ENCODE measurements around the gene SNAPC4. TPM values are rescaled to one million over a fixed set of nuclear protein-coding genes. Genes with fewer than 3 reads are reported as not detected.

Gene SNAPC4
- total RNA-seq, 1 donor from 2014 or later, result 15.7 TPM

DNA sequence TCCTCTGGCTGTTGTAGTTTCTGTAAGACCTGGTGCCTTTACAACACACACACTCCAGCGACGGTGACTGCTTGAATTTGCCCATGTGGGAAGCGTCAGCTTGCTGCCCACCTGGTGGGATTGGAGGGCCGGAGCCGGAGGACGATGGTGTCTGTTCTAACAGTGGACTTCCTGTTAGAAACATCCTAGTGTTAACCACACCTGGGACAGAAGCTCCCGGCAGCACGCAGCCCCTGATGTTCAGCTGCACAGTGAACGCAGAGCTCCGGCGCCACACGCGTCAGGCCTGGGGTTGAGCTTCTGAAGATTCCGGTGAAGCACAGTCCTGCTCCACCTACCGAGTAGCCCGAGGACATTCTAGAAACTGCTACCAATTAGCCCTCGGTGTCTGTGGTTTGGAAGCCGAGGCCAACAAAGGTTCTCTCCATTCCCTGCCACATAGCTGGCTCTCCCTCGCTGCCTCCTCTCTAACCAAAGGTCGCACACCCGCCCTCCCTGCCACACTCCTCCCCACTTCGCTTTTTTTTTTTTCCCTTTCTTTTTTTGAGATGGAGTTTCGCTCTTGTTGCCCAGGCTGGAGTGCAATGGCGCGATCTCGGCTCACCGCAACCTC, 24.9 kb upstream of the SNAPC4 start:
- Mint-ChIP-seq H3K4me1 (ENCODE audit: unreplicated experiment) (no peaks in the 10 kb centered on the region), H3K27me3 (no peaks in the 10 kb centered on the region), H3K4me3 (no peak overlapping the region), H3K9me3 (no peaks in the 10 kb centered on the region), H3K27ac (no peak overlapping the region), H3K36me3 (peaks cover 8% of the 10 kb centered on the region)
- no peak for TF ChIP-seq CTCF (conservative IDR thresholded peaks at IDR 0.05)
- no peak for DNase-seq (ENCODE audit: extremely low spot score, unreplicated experiment)

- H3K27ac Mint-ChIP-seq, result no peak overlapping the region
- H3K4me3 Mint-ChIP-seq, result no peak overlapping the region
- peaks cover 5% of the 10 kb centered on the region for H3K36me3 Mint-ChIP-seq
- H3K27me3 Mint-ChIP-seq, result no peaks in the 10 kb centered on the region
- TF ChIP-seq CTCF (conservative IDR thresholded peaks at IDR 0.05), result no peak
- no peaks in the 10 kb centered on the region for H3K4me1 Mint-ChIP-seq (ENCODE audit: unreplicated experiment)
- no peaks in the 10 kb centered on the region for H3K9me3 Mint-ChIP-seq
- DNase-seq (ENCODE audit: extremely low spot score, unreplicated experiment), result no peak
These were observed 23.6 kb upstream of the SNAPC4 start for GRCh38 chr9:136423432-136424146.

- Mint-ChIP-seq H3K27ac (no peak overlapping the region), H3K27me3 (no peaks in the 10 kb centered on the region), H3K4me1 (ENCODE audit: unreplicated experiment) (no peaks in the 10 kb centered on the region), H3K36me3 (peaks cover 5% of the 10 kb centered on the region), H3K9me3 (no peaks in the 10 kb centered on the region), H3K4me3 (no peak overlapping the region)
- no peak for TF ChIP-seq CTCF (conservative IDR thresholded peaks at IDR 0.05)
- no peak for DNase-seq (ENCODE audit: extremely low spot score, unreplicated experiment)
These were observed 22.9 kb upstream of the SNAPC4 start for GRCh38 chr9:136422876-136423275.

DNA sequence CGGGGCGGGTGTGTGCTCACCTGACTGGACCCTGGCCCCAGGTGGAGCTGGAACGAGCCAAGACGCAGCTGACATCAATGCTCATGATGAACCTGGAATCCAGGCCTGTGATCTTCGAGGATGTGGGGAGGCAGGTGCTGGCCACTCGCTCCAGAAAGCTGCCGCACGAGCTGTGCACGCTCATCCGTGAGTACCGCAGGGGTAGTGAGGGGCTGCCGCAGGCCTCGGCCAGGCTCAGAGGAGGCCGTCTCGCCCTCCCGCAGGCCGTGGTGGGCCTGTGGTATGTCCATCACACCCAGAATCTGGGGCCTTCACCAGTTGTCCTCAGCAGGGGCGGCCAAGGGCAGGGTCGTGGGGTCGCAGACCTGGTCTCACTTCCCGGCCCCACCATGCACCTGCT, 21.8 kb upstream of the SNAPC4 start:
- Mint-ChIP-seq H3K27me3 (no peaks in the 10 kb centered on the region), H3K4me3 (no peak overlapping the region), H3K4me1 (ENCODE audit: unreplicated experiment) (no peaks in the 10 kb centered on the region), H3K9me3 (no peaks in the 10 kb centered on the region), H3K27ac (no peak overlapping the region), H3K36me3 (peaks cover 4% of the 10 kb centered on the region)
- no peak for TF ChIP-seq CTCF (conservative IDR thresholded peaks at IDR 0.05)
- no peak for DNase-seq (ENCODE audit: extremely low spot score, unreplicated experiment)

DNA sequence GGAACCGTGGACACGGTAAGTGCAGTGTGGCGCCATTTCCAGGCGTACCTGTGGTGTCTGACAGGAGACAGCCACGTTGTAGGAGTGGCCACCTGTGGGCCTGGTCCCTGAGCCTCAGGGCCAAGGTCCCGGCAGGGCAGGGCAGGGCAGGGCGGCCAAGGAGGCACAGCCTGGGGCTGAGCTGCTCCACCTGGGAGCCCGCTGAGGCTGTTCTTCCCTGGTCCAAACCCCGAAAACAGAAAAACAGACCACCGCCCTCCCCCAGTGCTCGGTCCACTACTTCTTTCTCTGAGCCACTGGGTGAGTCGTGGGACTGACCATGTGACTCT, 19.1 kb upstream of the SNAPC4 start:
- H3K4me1 Mint-ChIP-seq (ENCODE audit: unreplicated experiment), result no peaks in the 10 kb centered on the region
- no peak overlapping the region for H3K4me3 Mint-ChIP-seq
- H3K9me3 Mint-ChIP-seq, result no peaks in the 10 kb centered on the region
- no peak for TF ChIP-seq CTCF (conservative IDR thresholded peaks at IDR 0.05)
- no peaks in the 10 kb centered on the region for H3K27me3 Mint-ChIP-seq
- no peak overlapping the region for H3K27ac Mint-ChIP-seq
- no peak for DNase-seq (ENCODE audit: extremely low spot score, unreplicated experiment)
- H3K36me3 Mint-ChIP-seq, result peaks cover 7% of the 10 kb centered on the region
